Upper lobe of left lung (tissue), 6 donors: ENCODE results near the gene COL19A1. TPM values are rescaled to one million over a fixed set of nuclear protein-coding genes. Genes with fewer than 3 reads are reported as not detected.

Experiments used
- ATAC-seq, 2 donors: fragments of 200-7000 bp; cut with Tn5 transposase; one replicate each; pipeline ENCODE4 v1.9.1; 2022; ENCODE audit warnings: mild to moderate bottlenecking in 2 of 2, moderate library complexity in 2 of 2; ENCODE audit not compliant: low FRiP score in 2 of 2
- DNase-seq, 2 donors: peaks; one replicate each; pipeline ENCODE4 v3.0.0-alpha.2; 2019 to 2020
- H3K27ac ChIP-seq, 4 donors: fragments of 200-600 bp; sonication (generic); one replicate each; pipeline ENCODE4 v1.5.1; 2016 to 2019
- H3K27me3 ChIP-seq, 4 donors: fragments of 200-600 bp; sonication (generic); one replicate each; pipeline ENCODE4 v1.5.1; 2017 to 2019
- H3K36me3 ChIP-seq, 4 donors: fragments of 200-600 bp; sonication (generic); one replicate each; pipeline ENCODE4 v1.5.1; 2016 to 2019
- H3K4me1 ChIP-seq, 4 donors: fragments of 200-600 bp; sonication (generic); one replicate each; pipeline ENCODE4 v1.5.1; 2018 to 2019
- H3K4me3 ChIP-seq, 4 donors: fragments of 200-600 bp; sonication (generic); one replicate each; pipeline ENCODE4 v1.5.1; 2017 to 2019; ENCODE audit warnings: mild to moderate bottlenecking in 2 of 4, moderate library complexity in 1 of 4
- H3K9me3 ChIP-seq, 4 donors: fragments of 200-600 bp; sonication (generic); one replicate each; pipeline ENCODE4 v1.5.1; 2018 to 2019
- EP300 ChIP-seq, 4 donors: sonication (generic); formaldehyde crosslinking; IDR thresholded peaks; one replicate each; pipeline ENCODE4 v1.5.1; 2017; ENCODE audit warnings: antibody characterized with exemption in 4 of 4, control low read depth in 2 of 4
- POLR2A ChIP-seq, 4 donors: fragments of 450-650 bp; IDR thresholded peaks; one replicate each; pipeline ENCODE4 v1.5.1; 2016 to 2017; ENCODE audit warnings: antibody characterized with exemption in 4 of 4, mild to moderate bottlenecking in 2 of 4
- POLR2AphosphoS5 ChIP-seq, 2 donors: sonication (generic); formaldehyde crosslinking; IDR thresholded peaks; one replicate each; pipeline ENCODE4 v1.5.1; 2017; ENCODE audit warnings: antibody characterized with exemption in 2 of 2
- WGBS, 2 donors: methylation state at CpG; one replicate each; pipeline ENCODE4 v1.1.5; 2017 to 2018; 5-methylcytosine and 5-hydroxymethylcytosine counted together
- total RNA-seq, 6 donors: library from RNA; depleted of rRNA in 4 of 6; stranded (reverse); fragments of >200 nt in 4 of 6; gene quantifications; one replicate each; pipeline versions ENCODE4 v1.1.0 to v1.2.1, GENCODE V29; 2016 to 2021
- TF ChIP-seq, protein P1 (sequence below), 6 experiments: fragments of 450-650 bp in 4 of 6; fragments of 200-600 bp in 2 of 6; sonication (generic) in 2 of 6; IDR thresholded peaks; one replicate each; pipeline ENCODE4 v1.5.1; 2016 to 2019; ENCODE audit warnings: antibody characterized with exemption in 6 of 6
- donor health status: DM: no; HTN: no; CAD: no; lungs with moderate emphysema.
- donor health status: DM: no; HTN: yes; CAD: no; lungs with severe emphysema.

The COL19A1 gene
- total RNA-seq, 6 donors from 2014 or later: 0.49 to 1.0 TPM; not detected in 4

DNA sequence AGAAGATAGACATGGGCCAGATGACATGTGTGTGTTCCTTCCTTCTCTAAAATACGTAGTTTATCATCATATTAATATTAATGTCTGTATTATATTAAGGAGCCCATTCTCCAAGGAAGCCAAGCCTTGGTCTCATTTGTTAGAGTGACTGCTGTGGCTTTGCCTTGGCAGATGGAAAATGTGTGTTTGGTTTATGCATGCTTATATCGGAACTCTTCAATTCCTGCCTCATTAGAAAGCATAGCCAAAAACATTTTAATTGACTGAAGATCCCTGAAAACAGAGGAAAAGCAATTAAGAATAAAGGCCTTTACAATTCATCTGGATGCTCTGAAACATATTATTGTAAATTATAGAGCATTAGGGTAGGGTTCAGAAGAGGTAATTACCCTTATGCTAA is 330.2 kb downstream of the COL19A1 start:
- Histone ChIP-seq H3K9me3 (no peaks in the 10 kb centered on the region), H3K4me3 (no peak overlapping the region), H3K4me1 (no peaks in the 10 kb centered on the region), H3K27me3 (no peaks in the 10 kb centered on the region), H3K27ac (no peak overlapping the region), H3K36me3 (no peaks in the 10 kb centered on the region)
- TF ChIP-seq EP300 (IDR thresholded peaks at IDR 0.05) (no peak), POLR2A (IDR thresholded peaks at IDR 0.05) (no peak), POLR2AphosphoS5 (IDR thresholded peaks at IDR 0.05) (no peak)
- TF ChIP-seq, protein P1, sequence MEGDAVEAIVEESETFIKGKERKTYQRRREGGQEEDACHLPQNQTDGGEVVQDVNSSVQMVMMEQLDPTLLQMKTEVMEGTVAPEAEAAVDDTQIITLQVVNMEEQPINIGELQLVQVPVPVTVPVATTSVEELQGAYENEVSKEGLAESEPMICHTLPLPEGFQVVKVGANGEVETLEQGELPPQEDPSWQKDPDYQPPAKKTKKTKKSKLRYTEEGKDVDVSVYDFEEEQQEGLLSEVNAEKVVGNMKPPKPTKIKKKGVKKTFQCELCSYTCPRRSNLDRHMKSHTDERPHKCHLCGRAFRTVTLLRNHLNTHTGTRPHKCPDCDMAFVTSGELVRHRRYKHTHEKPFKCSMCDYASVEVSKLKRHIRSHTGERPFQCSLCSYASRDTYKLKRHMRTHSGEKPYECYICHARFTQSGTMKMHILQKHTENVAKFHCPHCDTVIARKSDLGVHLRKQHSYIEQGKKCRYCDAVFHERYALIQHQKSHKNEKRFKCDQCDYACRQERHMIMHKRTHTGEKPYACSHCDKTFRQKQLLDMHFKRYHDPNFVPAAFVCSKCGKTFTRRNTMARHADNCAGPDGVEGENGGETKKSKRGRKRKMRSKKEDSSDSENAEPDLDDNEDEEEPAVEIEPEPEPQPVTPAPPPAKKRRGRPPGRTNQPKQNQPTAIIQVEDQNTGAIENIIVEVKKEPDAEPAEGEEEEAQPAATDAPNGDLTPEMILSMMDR (IDR thresholded peaks at IDR 0.05): no peak
- 79 to 92% methylated on average over 2 of the region's 2 CpGs for WGBS, 2 donors
- no peak for ATAC-seq
- DNase-seq: no peak

DNA sequence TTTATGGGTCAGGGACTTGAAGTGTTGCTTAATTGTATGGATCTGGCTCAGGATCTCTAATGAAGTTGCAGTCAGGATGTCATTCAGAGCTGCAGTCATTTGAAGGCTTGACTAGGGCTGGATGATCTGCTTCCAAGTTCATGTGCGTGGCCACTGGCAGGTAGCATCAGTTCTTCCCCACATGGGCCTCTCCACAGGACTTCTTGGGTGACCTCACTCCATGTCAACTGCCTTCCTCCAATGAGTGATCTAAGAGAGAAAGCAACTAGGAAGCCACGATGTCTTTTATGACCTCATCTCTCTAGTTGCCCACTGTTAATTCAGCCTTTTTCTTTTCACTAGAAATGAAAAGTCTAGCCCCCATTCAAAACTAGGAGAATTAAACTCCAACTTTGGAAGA is 332.4 kb downstream of the COL19A1 start:
- H3K27me3 ChIP-seq: no peaks in the 10 kb centered on the region
- H3K4me3 ChIP-seq: no peak overlapping the region
- TF ChIP-seq POLR2A (IDR thresholded peaks at IDR 0.05) (no peak), POLR2AphosphoS5 (IDR thresholded peaks at IDR 0.05) (no peak), EP300 (IDR thresholded peaks at IDR 0.05) (no peak)
- TF ChIP-seq, protein P1 (IDR thresholded peaks at IDR 0.05): no peak
- no peaks in the 10 kb centered on the region for H3K9me3 ChIP-seq
- no peak for ATAC-seq
- no peak overlapping the region for H3K27ac ChIP-seq
- DNase-seq: no peak
- 72 to 86% methylated on average over 2 of the region's 2 CpGs for WGBS, 2 donors
- H3K4me1 ChIP-seq: no peaks in the 10 kb centered on the region
- H3K36me3 ChIP-seq: no peaks in the 10 kb centered on the region

DNA sequence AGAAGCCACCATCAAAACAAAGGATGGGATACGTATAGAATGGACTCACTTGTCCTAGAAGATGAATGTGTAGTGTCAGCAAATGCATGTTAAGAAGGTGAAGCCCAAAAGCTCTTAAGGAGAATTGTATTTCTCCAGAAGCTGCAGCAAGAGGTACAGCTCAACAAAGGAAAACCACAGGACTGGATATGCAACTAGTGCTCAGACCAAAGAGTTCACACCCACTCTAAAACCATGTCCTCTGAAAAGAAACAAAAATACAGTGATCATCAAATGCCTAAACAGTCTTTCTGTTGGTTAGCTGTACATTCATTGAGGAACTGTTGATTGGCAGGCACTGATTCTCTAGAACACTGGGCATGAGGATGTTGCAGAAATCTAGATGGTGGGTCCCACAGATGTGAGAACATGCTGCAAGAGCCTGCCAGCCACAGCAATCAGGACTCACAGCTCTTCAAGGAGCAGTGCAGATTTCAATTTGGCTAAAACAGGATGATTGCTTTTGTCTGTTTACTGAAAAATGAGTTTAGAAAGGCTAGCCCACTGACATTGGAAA is 342.0 kb downstream of the COL19A1 start:
- ATAC-seq: no peak
- WGBS, 2 donors: 72 to 79% methylated on average over 1 of the region's 1 CpG
- Histone ChIP-seq H3K4me3 (no peak overlapping the region), H3K27me3 (no peaks in the 10 kb centered on the region), H3K27ac (no peak overlapping the region), H3K9me3 (no peaks in the 10 kb centered on the region), H3K36me3 (no peaks in the 10 kb centered on the region), H3K4me1 (no peaks in the 10 kb centered on the region)
- no peak for TF ChIP-seq EP300 (IDR thresholded peaks at IDR 0.05)
- TF ChIP-seq, protein P1 (IDR thresholded peaks at IDR 0.05): no peak
- TF ChIP-seq POLR2AphosphoS5 (IDR thresholded peaks at IDR 0.05): no peak
- TF ChIP-seq POLR2A (IDR thresholded peaks at IDR 0.05): no peak
- no peak for DNase-seq

DNA sequence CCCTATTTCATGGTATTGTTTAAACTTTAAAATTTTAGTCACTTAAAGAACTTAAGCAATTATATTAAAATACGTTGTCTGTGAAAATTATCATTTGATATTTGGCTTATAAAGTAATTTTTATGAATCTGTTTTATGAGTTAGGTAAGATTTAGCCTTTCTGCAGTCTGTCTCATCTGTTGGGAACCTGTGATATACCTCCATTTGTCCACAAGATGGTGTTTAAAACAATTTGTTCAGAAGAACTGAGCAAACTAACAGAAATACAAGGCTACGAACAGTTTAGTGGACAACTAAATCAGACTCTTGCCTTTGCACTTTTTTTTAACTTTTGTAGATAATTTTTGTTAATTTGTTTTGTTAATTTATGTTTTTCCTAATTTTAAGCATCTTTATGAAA is 344.1 kb downstream of the COL19A1 start:
- Histone ChIP-seq H3K36me3 (no peaks in the 10 kb centered on the region), H3K4me1 (no peaks in the 10 kb centered on the region)
- WGBS, 2 donors: 60 to 68% methylated on average over 2 of the region's 2 CpGs

More for the DNA sequence above, 344.1 kb downstream of the COL19A1 start:
- H3K27ac ChIP-seq: no peak overlapping the region
- H3K27me3 ChIP-seq: no peaks in the 10 kb centered on the region
- no peaks in the 10 kb centered on the region for H3K9me3 ChIP-seq
- DNase-seq (no peak), ATAC-seq (no peak)
- H3K4me3 ChIP-seq: no peak overlapping the region
- TF ChIP-seq EP300 (IDR thresholded peaks at IDR 0.05): no peak
- no peak for TF ChIP-seq POLR2A (IDR thresholded peaks at IDR 0.05)
- TF ChIP-seq, protein P1 (IDR thresholded peaks at IDR 0.05): peak in 1 of 6 experiments; percentile 8
